ENCODE data around the gene ANKRD13D.

The ANKRD13D gene

DNA sequence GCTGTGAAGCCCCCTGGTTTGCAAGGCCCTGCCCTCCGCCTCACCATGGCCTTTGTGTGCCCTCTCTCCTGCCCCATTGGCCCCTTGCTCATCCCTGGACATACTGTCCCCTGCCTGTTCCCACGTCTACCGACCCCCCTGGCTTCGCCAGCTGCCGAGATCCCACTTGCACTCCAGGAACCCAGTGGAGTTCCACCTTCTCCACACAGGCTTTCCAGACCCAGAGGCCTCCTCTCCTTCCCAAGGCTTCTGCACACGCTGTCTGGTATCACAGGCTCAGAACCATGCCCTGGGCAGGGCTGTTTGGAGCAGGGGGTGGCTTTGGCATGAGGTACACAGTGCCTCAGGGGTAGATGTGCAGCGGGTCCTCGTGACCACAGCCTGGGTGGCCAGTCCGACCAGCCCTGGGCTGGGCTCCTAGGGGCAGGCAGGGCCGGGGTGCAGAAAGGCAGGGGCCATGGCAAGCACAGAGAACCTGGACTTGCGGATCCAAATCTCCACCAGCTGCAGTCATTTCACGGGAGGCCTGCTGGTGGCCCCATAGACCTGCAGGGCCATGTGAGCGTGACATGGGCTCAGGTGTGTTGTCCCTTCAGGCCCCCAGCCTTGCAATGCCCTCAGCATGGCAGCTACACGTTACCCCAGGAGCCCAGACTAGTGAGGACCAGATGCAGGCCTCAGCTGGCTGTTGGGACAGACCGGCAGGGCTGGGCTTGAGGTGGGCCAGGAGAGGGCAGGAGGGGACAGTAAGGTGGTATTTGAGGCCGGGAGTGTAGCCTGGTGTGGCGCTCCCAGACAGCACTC lies 13.3 kb upstream of the ANKRD13D start:
- Histone ChIP-seq H3K79me2 (ENCODE audit: control insufficient read depth, insufficient read depth, low read length, poor library complexity) (peaks cover 2% of the 10 kb centered on the region), H3K79me1 (ENCODE audit: low read length) (no peaks in the 10 kb centered on the region), H2AFZ (ENCODE audit: insufficient read depth, low read length, poor library complexity) (no peak overlapping the region), H3K14ac (ENCODE audit: low read length) (no peak overlapping the region), H3K4me2 (ENCODE audit: low read length) (no peak overlapping the region), H2AK5ac (ENCODE audit: low read length) (no peak overlapping the region), H3K23ac (ENCODE audit: low read length) (no peak overlapping the region), H3K4me1 (ENCODE audit: control insufficient read depth in 1 of 2, insufficient read depth in 2 of 2, low read length in 2 of 2) (peaks cover 2 to 11% of the 10 kb centered on the region in 2 experiments), H3K27me3 (ENCODE audit: insufficient read depth, low read length) (no peaks in the 10 kb centered on the region), H4K91ac (ENCODE audit: low read depth, low read length) (no peak overlapping the region), H3K18ac (ENCODE audit: low read length) (peak overlapping the region; percentile 9), H3K9me3 (ENCODE audit: insufficient read depth, low read depth, low read length) (no peaks in the 10 kb centered on the region), H2BK120ac (ENCODE audit: insufficient read depth, low read length, poor library complexity) (no peak overlapping the region), H3K4me3 (ENCODE audit: low read depth, low read length) (peak overlapping the region; percentile 0), H4K12ac (ENCODE audit: low read depth, low read length) (no peak overlapping the region), H2BK5ac (ENCODE audit: low read depth, low read length, poor library complexity) (no peak overlapping the region), H3K4ac (ENCODE audit: low read depth, low read length) (no peak overlapping the region), H3K36me3 (ENCODE audit: control insufficient read depth in 1 of 2, insufficient read depth in 2 of 2, low read length in 2 of 2) (peaks cover 50 to 56% of the 10 kb centered on the region in 2 experiments), H2BK12ac (ENCODE audit: low read length) (no peak overlapping the region), H4K8ac (ENCODE audit: low read depth, low read length) (no peak overlapping the region), H3K27ac (ENCODE audit: low read depth, low read length) (no peak overlapping the region), H3K9ac (ENCODE audit: low read length) (no peak overlapping the region)
- DNase-seq = no peak
- no CpG with 5 or more reads among the region's 17 CpGs for WGBS (ENCODE audit: extremely low coverage, insufficient coverage, insufficient read length)

DNA sequence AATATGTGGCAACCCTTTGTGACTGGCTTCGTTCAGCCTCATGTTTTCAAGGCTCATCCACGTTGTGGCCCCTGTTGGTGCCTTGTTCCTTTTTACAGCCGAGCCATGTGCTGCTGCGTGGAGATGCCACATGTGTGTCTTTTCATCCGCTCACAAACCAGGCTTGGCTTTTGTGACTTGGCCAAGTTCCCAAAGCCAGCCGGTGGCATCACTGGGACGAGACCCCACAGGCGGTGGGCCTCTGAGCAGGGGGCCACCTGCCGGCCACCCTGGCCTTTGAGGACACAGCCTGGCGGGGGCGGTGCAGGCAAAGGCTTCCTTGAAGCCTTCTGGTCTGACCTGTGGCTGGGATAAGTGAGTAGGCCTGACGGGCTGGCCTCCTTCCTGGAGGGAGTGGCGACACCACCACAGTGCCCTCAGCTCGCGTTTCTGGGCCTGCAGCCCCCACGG lies 12.3 kb upstream of the ANKRD13D start:
- H3K23ac ChIP-seq (ENCODE audit: low read length) = no peak overlapping the region

DNA sequence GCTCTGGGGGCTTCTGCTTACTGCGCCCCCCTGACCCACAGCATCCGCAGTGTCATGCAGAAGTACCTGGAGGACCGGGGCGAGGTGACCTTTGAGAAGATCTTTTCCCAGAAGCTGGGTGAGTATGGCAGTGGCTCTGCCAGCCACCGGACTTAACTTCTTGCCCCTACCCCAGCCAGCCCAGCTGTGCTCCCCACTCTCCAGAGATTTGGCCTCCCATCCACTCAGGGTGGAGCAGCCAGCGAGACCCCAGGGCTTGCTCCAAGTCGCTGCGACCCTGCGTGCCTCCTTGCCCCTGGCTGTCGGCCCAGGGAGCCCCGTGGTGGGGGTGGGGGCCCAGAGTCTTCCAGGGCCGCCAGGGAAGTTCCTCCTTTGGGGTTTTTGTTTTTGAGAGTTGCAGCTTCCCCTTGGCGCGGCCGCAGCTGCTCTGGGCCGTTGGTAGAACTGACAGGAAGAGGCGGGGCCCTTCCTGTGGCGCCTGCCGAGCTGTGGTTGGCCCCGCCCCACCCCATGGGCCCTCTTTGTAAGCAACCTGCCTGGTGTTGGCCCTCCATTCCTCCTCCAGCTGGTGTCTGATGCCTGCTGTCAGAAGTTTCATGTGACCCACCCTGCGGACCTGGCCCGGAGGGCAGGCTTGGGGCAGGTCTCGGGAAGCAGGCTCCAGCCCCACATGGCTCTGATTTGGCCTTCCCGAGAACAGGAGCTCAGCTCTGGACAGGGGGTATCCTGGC lies 11.7 kb upstream of the ANKRD13D start:
- Histone ChIP-seq H3K9me3 (ENCODE audit: insufficient read depth, low read depth, low read length) (no peaks in the 10 kb centered on the region), H3K18ac (ENCODE audit: low read length) (no peak overlapping the region), H4K8ac (ENCODE audit: low read depth, low read length) (no peak overlapping the region), H3K27ac (ENCODE audit: low read depth, low read length) (no peak overlapping the region), H3K79me2 (ENCODE audit: control insufficient read depth, insufficient read depth, low read length, poor library complexity) (no peaks in the 10 kb centered on the region), H2BK12ac (ENCODE audit: low read length) (no peak overlapping the region), H3K27me3 (ENCODE audit: insufficient read depth, low read length) (no peaks in the 10 kb centered on the region), H3K14ac (ENCODE audit: low read length) (no peak overlapping the region), H2BK120ac (ENCODE audit: insufficient read depth, low read length, poor library complexity) (no peak overlapping the region), H3K36me3 (ENCODE audit: control insufficient read depth in 1 of 2, insufficient read depth in 2 of 2, low read length in 2 of 2) (peaks cover 60 to 65% of the 10 kb centered on the region in 2 experiments), H3K9ac (ENCODE audit: low read length) (no peak overlapping the region), H4K12ac (ENCODE audit: low read depth, low read length) (no peak overlapping the region), H2AK5ac (ENCODE audit: low read length) (no peak overlapping the region), H2AFZ (ENCODE audit: insufficient read depth, low read length, poor library complexity) (no peak overlapping the region), H4K91ac (ENCODE audit: low read depth, low read length) (no peak overlapping the region), H2BK5ac (ENCODE audit: low read depth, low read length, poor library complexity) (no peak overlapping the region), H3K79me1 (ENCODE audit: low read length) (no peaks in the 10 kb centered on the region), H3K4me1 (ENCODE audit: control insufficient read depth in 1 of 2, insufficient read depth in 2 of 2, low read length in 2 of 2) (peaks cover 0 to 7% of the 10 kb centered on the region in 2 experiments), H3K4ac (ENCODE audit: low read depth, low read length) (no peak overlapping the region), H3K4me2 (ENCODE audit: low read length) (no peak overlapping the region), H3K23ac (ENCODE audit: low read length) (no peak overlapping the region), H3K4me3 (ENCODE audit: low read depth, low read length) (no peak overlapping the region)
- DNase-seq = peak in 1 of 2 donors; percentile 33
- WGBS (ENCODE audit: extremely low coverage, insufficient coverage, insufficient read length) = no CpG with 5 or more reads among the region's 24 CpGs

More for the DNA sequence above, 12.3 kb upstream of the ANKRD13D start:
- H3K79me2 ChIP-seq (ENCODE audit: control insufficient read depth, insufficient read depth, low read length, poor library complexity) = peaks cover 2% of the 10 kb centered on the region
- no peak overlapping the region for H2AK5ac ChIP-seq (ENCODE audit: low read length)
- peaks cover 0 to 8% of the 10 kb centered on the region in 2 experiments for H3K4me1 ChIP-seq (ENCODE audit: control insufficient read depth in 1 of 2, insufficient read depth in 2 of 2, low read length in 2 of 2)
- DNase-seq = no peak
- H3K9ac ChIP-seq (ENCODE audit: low read length) = no peak overlapping the region
- H4K8ac ChIP-seq (ENCODE audit: low read depth, low read length) = no peak overlapping the region
- H4K12ac ChIP-seq (ENCODE audit: low read depth, low read length) = no peak overlapping the region
- no peaks in the 10 kb centered on the region for H3K27me3 ChIP-seq (ENCODE audit: insufficient read depth, low read length)
- no peak overlapping the region for H3K27ac ChIP-seq (ENCODE audit: low read depth, low read length)
- no peak overlapping the region for H2BK5ac ChIP-seq (ENCODE audit: low read depth, low read length, poor library complexity)
- H4K91ac ChIP-seq (ENCODE audit: low read depth, low read length) = no peak overlapping the region
- no peak overlapping the region for H2AFZ ChIP-seq (ENCODE audit: insufficient read depth, low read length, poor library complexity)
- no CpG with 5 or more reads among the region's 16 CpGs for WGBS (ENCODE audit: extremely low coverage, insufficient coverage, insufficient read length)
- H2BK12ac ChIP-seq (ENCODE audit: low read length) = no peak overlapping the region
- H3K9me3 ChIP-seq (ENCODE audit: insufficient read depth, low read depth, low read length) = no peaks in the 10 kb centered on the region
- no peak overlapping the region for H3K18ac ChIP-seq (ENCODE audit: low read length)
- H2BK120ac ChIP-seq (ENCODE audit: insufficient read depth, low read length, poor library complexity) = no peak overlapping the region
- H3K14ac ChIP-seq (ENCODE audit: low read length) = no peak overlapping the region
- H3K36me3 ChIP-seq (ENCODE audit: control insufficient read depth in 1 of 2, insufficient read depth in 2 of 2, low read length in 2 of 2) = peaks cover 59 to 65% of the 10 kb centered on the region in 2 experiments
- H3K4me3 ChIP-seq (ENCODE audit: low read depth, low read length) = no peak overlapping the region
- no peak overlapping the region for H3K4ac ChIP-seq (ENCODE audit: low read depth, low read length)
- H3K4me2 ChIP-seq (ENCODE audit: low read length) = no peak overlapping the region
- H3K79me1 ChIP-seq (ENCODE audit: low read length) = no peaks in the 10 kb centered on the region

DNA sequence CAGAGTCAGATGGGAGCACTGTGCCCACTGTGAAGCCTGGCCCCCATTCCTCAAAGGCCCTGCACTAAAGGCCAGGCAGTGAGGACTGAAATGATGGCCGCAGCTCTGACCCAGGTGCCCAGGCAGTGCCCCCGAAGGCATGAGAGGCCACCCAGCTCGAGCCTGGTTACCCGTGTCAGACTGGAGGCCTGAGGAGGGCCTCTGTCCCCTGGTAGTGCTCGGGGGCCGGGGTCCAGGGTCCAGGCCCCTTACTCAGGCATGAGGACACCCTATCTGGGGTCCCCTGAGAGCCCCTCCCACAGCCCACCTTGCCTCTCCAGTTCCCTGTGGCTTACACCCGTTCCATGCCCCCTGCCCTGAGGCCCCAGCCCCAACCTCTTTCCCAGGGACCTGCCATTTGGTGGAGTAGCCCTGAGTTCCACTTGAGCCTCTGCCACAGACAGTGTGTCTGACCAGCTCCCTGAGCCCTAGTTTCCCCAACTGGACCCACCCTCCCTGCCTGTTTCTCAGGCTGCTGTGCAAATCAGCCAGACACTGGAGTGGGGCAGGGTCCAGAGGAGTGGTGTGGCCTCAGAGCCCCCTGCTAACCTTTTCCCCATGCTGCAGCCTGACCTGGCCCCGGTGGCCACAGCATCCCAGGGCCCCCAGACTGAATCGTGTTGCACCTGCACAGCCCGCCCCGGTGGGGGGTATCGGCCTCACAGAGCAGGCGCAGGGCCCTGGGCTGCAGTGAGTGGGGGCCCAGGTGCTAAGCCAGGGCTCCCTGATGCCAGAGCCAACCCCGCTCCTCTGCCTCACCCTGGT lies 10.8 kb upstream of the ANKRD13D start:
- no peak overlapping the region for H3K4me2 ChIP-seq (ENCODE audit: low read length)
- H3K79me1 ChIP-seq (ENCODE audit: low read length) = no peaks in the 10 kb centered on the region
- no CpG with 5 or more reads among the region's 14 CpGs for WGBS (ENCODE audit: extremely low coverage, insufficient coverage, insufficient read length)
- no peak overlapping the region for H2BK120ac ChIP-seq (ENCODE audit: insufficient read depth, low read length, poor library complexity)
- H4K12ac ChIP-seq (ENCODE audit: low read depth, low read length) = no peak overlapping the region
- H4K91ac ChIP-seq (ENCODE audit: low read depth, low read length) = no peak overlapping the region
- H3K27me3 ChIP-seq (ENCODE audit: insufficient read depth, low read length) = no peaks in the 10 kb centered on the region
- DNase-seq = no peak
- H2BK12ac ChIP-seq (ENCODE audit: low read length) = no peak overlapping the region
- H3K14ac ChIP-seq (ENCODE audit: low read length) = no peak overlapping the region
- no peak overlapping the region for H3K4me3 ChIP-seq (ENCODE audit: low read depth, low read length)
- no peaks in the 10 kb centered on the region for H3K9me3 ChIP-seq (ENCODE audit: insufficient read depth, low read depth, low read length)
- no peak overlapping the region for H3K9ac ChIP-seq (ENCODE audit: low read length)
- no peak overlapping the region for H2AK5ac ChIP-seq (ENCODE audit: low read length)
- no peaks in the 10 kb centered on the region for H3K79me2 ChIP-seq (ENCODE audit: control insufficient read depth, insufficient read depth, low read length, poor library complexity)
- H4K8ac ChIP-seq (ENCODE audit: low read depth, low read length) = no peak overlapping the region
- no peak overlapping the region for H3K27ac ChIP-seq (ENCODE audit: low read depth, low read length)
- no peak overlapping the region for H2BK5ac ChIP-seq (ENCODE audit: low read depth, low read length, poor library complexity)
- H3K36me3 ChIP-seq (ENCODE audit: control insufficient read depth in 1 of 2, insufficient read depth in 2 of 2, low read length in 2 of 2) = peaks cover 64 to 71% of the 10 kb centered on the region in 2 experiments
- no peak overlapping the region for H3K23ac ChIP-seq (ENCODE audit: low read length)
- no peak overlapping the region for H2AFZ ChIP-seq (ENCODE audit: insufficient read depth, low read length, poor library complexity)
- peaks cover 0 to 4% of the 10 kb centered on the region in 2 experiments for H3K4me1 ChIP-seq (ENCODE audit: control insufficient read depth in 1 of 2, insufficient read depth in 2 of 2, low read length in 2 of 2)
- no peak overlapping the region for H3K18ac ChIP-seq (ENCODE audit: low read length)
- H3K4ac ChIP-seq (ENCODE audit: low read depth, low read length) = no peak overlapping the region
